Measurements from ENCODE around the gene USP54.

DNA sequence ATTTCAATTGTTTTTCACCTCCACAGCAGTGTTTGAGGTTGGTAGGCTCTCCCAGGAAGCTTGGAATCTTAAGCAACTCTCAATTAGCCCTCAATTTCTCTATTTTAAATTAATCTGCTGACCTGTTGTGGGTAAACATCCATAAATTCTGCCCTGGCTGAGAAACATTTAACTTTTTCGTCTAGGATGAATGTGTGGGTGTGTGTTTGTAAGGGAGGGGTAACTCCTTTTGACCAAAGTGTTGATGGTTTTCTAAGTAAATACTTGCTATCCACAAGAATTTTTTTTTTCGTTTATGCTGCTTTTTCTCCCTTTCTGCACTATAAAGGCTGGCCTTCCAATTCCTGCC, 96.3 kb downstream of the USP54 start:
- TF ChIP-seq, protein P1, sequence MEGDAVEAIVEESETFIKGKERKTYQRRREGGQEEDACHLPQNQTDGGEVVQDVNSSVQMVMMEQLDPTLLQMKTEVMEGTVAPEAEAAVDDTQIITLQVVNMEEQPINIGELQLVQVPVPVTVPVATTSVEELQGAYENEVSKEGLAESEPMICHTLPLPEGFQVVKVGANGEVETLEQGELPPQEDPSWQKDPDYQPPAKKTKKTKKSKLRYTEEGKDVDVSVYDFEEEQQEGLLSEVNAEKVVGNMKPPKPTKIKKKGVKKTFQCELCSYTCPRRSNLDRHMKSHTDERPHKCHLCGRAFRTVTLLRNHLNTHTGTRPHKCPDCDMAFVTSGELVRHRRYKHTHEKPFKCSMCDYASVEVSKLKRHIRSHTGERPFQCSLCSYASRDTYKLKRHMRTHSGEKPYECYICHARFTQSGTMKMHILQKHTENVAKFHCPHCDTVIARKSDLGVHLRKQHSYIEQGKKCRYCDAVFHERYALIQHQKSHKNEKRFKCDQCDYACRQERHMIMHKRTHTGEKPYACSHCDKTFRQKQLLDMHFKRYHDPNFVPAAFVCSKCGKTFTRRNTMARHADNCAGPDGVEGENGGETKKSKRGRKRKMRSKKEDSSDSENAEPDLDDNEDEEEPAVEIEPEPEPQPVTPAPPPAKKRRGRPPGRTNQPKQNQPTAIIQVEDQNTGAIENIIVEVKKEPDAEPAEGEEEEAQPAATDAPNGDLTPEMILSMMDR (IDR thresholded peaks at IDR 0.05) = no peak
- no peak for TF ChIP-seq POLR2A (IDR thresholded peaks at IDR 0.05)

All from esophagus squamous epithelium (tissue), 4 donors.